ENCODE results near the gene RIT2. TPM values are rescaled to one million over a fixed set of nuclear protein-coding genes. Genes with fewer than 3 reads are reported as not detected.

The RIT2 gene
- total RNA-seq, 1 experiment from 2014 or later: not detected

- Histone ChIP-seq H3K27me3 (replicated peaks) (no peaks in the 10 kb centered on the region), H3K36me3 (no peaks in the 10 kb centered on the region), H3K4me1 (replicated peaks) (no peaks in the 10 kb centered on the region), H3K4me3 (no peak overlapping the region), H3K27ac (no peak overlapping the region), H3K9me3 (replicated peaks) (no peaks in the 10 kb centered on the region)
- no peak for DNase-seq (ENCODE audit: low read depth in 1 of 2, low spot score in 2 of 2)
Observed at GRCh38 chr18:42922363-42922762, 193.1 kb downstream of the RIT2 start.

- no peaks in the 10 kb centered on the region for H3K4me1 ChIP-seq (replicated peaks)
- no peak overlapping the region for H3K27ac ChIP-seq
- no peaks in the 10 kb centered on the region for H3K36me3 ChIP-seq
- no peaks in the 10 kb centered on the region for H3K9me3 ChIP-seq (replicated peaks)
- H3K4me3 ChIP-seq: no peak overlapping the region
- DNase-seq (ENCODE audit: low read depth in 1 of 2, low spot score in 2 of 2): no peak
- H3K27me3 ChIP-seq (replicated peaks): no peaks in the 10 kb centered on the region
Observed at GRCh38 chr18:42921226-42921737, 194.2 kb downstream of the RIT2 start.

GRCh38 chr18:42920621-42921020 lies 194.9 kb downstream of the RIT2 start:
- H3K4me3 ChIP-seq: no peak overlapping the region
- no peak for DNase-seq (ENCODE audit: low read depth in 1 of 2, low spot score in 2 of 2)
- no peaks in the 10 kb centered on the region for H3K9me3 ChIP-seq (replicated peaks)
- no peaks in the 10 kb centered on the region for H3K4me1 ChIP-seq (replicated peaks)
- 0 out of 2 replicates have a peak, but pooled peaks cover 3% of the 10 kb centered on the region for H3K27me3 ChIP-seq (replicated peaks)
- H3K36me3 ChIP-seq: no peaks in the 10 kb centered on the region
- H3K27ac ChIP-seq: no peak overlapping the region

DNA sequence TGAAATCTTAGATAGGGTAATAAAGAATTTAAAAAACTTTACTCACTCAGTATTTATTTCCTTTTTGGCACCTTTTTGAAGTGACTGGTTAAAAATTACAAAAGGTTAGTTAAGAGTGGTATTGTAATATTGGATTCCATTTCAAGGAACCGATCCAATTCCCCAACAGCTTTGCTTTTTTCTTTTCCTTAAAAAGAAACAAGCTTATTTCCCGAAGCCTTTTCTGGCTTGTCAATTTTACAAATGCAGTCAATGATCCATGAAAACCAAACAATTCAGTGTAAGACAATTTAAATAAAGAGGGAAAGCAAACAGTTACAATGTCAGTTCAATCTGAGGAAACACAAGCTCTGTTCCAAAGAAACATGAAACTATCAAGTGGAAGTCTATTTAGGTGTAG lies 200.2 kb downstream of the RIT2 start:
- no peak for DNase-seq (ENCODE audit: low read depth in 1 of 2, low spot score in 2 of 2)
- H3K36me3 ChIP-seq: no peaks in the 10 kb centered on the region
- no peaks in the 10 kb centered on the region for H3K9me3 ChIP-seq (replicated peaks)
- 0 out of 2 replicates have a peak, but pooled peaks cover 3% of the 10 kb centered on the region for H3K27me3 ChIP-seq (replicated peaks)
- H3K4me3 ChIP-seq: no peak overlapping the region
- H3K4me1 ChIP-seq (replicated peaks): no peaks in the 10 kb centered on the region
- no peak overlapping the region for H3K27ac ChIP-seq

DNA sequence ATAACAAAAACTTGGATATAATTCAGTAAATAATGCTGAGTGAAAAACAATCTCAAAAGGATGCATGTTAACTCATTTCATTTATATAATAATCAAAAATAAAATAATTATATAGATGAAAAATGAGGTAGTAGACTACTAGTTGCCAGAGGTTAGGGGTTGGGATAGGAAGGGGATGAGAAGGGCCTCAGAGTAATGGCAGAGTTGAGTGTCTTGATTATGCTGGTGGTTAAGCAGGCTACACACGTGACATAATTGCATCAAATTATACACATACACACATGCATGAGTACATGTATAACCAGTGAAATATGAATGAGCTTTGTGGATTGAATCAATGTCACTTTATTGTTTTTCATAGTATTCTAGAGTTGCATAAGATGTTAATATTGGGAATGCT lies 201.0 kb downstream of the RIT2 start:
- H3K27me3 ChIP-seq (replicated peaks): 0 out of 2 replicates have a peak, but pooled peaks cover 3% of the 10 kb centered on the region
- H3K36me3 ChIP-seq: no peaks in the 10 kb centered on the region
- H3K4me1 ChIP-seq (replicated peaks): no peaks in the 10 kb centered on the region
- no peaks in the 10 kb centered on the region for H3K9me3 ChIP-seq (replicated peaks)
- H3K27ac ChIP-seq: no peak overlapping the region
- no peak for DNase-seq (ENCODE audit: low read depth in 1 of 2, low spot score in 2 of 2)
- H3K4me3 ChIP-seq: no peak overlapping the region

DNA sequence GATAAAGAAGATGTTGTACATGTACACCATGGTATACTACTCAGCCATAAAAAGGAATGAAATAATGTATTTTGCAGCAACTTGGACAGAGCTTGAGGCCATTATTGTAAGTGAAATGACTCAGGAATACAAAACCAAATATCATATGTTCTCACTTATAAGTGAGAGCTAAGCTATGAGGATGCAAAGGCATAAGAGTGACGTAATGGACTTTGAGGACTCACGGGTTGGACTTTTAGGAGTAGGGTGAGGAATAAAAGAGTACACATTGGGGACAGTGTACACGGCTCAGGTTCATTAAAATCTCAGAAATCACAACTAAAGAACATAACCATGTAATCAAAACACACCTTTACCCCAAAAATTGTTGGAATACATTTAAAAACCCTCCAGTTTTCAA lies 206.4 kb downstream of the RIT2 start:
- no peaks in the 10 kb centered on the region for H3K27me3 ChIP-seq (replicated peaks)
- H3K4me3 ChIP-seq: no peak overlapping the region
- no peaks in the 10 kb centered on the region for H3K4me1 ChIP-seq (replicated peaks)
- no peaks in the 10 kb centered on the region for H3K36me3 ChIP-seq
- H3K27ac ChIP-seq: no peak overlapping the region
- no peak for DNase-seq (ENCODE audit: low read depth in 1 of 2, low spot score in 2 of 2)
- H3K9me3 ChIP-seq (replicated peaks): no peaks in the 10 kb centered on the region

DNA sequence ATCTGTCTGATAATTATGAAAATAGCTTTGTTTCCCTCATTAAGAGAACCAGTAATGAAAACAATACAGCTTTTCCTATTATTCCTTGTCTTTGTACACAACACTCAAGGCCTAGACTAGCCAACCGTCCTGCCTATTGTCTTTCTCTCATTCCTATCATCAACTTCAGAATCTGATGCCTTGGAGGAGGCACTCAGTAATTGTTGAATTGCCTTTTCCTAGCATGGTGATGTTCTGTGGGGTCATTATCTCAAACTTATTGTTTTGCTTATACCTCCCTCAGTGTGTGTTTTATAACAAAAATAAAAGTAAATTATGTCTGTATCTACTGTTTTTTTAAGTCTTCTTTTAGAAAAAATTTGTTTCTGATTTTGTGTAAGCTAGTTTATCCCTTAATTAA lies 208.7 kb downstream of the RIT2 start:
- no peak overlapping the region for H3K27ac ChIP-seq
- no peaks in the 10 kb centered on the region for H3K36me3 ChIP-seq
- H3K9me3 ChIP-seq (replicated peaks): no peaks in the 10 kb centered on the region
- H3K27me3 ChIP-seq (replicated peaks): no peaks in the 10 kb centered on the region
- no peak overlapping the region for H3K4me3 ChIP-seq
- H3K4me1 ChIP-seq (replicated peaks): no peaks in the 10 kb centered on the region
- DNase-seq (ENCODE audit: low read depth in 1 of 2, low spot score in 2 of 2): no peak

GRCh38 chr18:42901161-42901560 lies 214.3 kb downstream of the RIT2 start:
- no peaks in the 10 kb centered on the region for H3K27me3 ChIP-seq (replicated peaks)
- no peaks in the 10 kb centered on the region for H3K36me3 ChIP-seq
- no peak for DNase-seq (ENCODE audit: low read depth in 1 of 2, low spot score in 2 of 2)
- no peak overlapping the region for H3K4me3 ChIP-seq
- H3K4me1 ChIP-seq (replicated peaks): no peaks in the 10 kb centered on the region
- H3K27ac ChIP-seq: no peak overlapping the region
- no peaks in the 10 kb centered on the region for H3K9me3 ChIP-seq (replicated peaks)

DNA sequence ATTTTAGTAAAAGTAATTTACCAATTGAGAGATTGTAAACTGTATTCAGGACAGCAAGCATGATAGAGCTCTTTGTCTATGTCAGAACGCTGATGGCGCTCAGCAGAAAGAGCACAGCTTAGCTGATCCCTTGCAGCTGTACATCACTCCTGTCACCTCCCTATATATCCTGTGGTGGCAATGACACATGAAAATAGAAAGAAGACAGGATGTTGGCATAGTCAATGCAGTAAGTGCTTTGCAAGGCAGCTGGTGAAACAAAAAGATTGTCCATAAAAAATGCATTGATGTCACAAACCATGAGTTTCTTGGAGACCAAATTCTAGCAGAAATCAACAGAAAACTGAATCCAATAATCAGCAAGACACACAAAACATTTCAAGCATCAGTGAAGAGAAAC lies 221.5 kb downstream of the RIT2 start:
- DNase-seq (ENCODE audit: low read depth in 1 of 2, low spot score in 2 of 2): no peak
- H3K27ac ChIP-seq: no peak overlapping the region
- H3K4me1 ChIP-seq (replicated peaks): no peaks in the 10 kb centered on the region
- H3K4me3 ChIP-seq: no peak overlapping the region
- H3K36me3 ChIP-seq: no peaks in the 10 kb centered on the region
- H3K27me3 ChIP-seq (replicated peaks): no peaks in the 10 kb centered on the region
- H3K9me3 ChIP-seq (replicated peaks): no peaks in the 10 kb centered on the region

GRCh38 chr18:42892181-42892580 lies 223.3 kb downstream of the RIT2 start:
- Histone ChIP-seq H3K36me3 (no peaks in the 10 kb centered on the region), H3K27ac (no peak overlapping the region), H3K9me3 (replicated peaks) (no peaks in the 10 kb centered on the region), H3K27me3 (replicated peaks) (no peaks in the 10 kb centered on the region), H3K4me3 (no peak overlapping the region), H3K4me1 (replicated peaks) (no peaks in the 10 kb centered on the region)
- DNase-seq (ENCODE audit: low read depth in 1 of 2, low spot score in 2 of 2): no peak

DNA sequence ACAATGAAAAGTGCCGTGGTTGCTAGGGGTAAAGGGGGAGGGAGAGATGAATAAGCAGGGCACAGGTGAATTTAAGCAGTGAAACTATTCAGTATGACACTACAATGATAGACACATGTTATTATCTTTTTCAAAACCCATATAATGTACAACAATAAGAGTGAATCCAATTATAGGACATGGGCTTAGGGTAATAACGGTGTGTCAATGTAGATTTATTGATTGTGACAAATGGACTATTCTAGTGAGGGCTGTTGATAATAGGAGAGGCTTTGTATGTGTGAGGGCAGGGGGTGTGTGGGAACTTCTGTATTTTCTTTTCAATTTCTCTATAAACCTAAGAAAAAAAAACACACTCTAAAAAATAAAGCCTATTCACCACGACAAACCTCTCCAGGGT lies 223.8 kb downstream of the RIT2 start:
- Histone ChIP-seq H3K9me3 (replicated peaks) (no peaks in the 10 kb centered on the region), H3K27me3 (replicated peaks) (no peaks in the 10 kb centered on the region), H3K27ac (no peak overlapping the region), H3K4me3 (no peak overlapping the region), H3K4me1 (replicated peaks) (no peaks in the 10 kb centered on the region), H3K36me3 (no peaks in the 10 kb centered on the region)
- DNase-seq (ENCODE audit: low read depth in 1 of 2, low spot score in 2 of 2): no peak

DNA sequence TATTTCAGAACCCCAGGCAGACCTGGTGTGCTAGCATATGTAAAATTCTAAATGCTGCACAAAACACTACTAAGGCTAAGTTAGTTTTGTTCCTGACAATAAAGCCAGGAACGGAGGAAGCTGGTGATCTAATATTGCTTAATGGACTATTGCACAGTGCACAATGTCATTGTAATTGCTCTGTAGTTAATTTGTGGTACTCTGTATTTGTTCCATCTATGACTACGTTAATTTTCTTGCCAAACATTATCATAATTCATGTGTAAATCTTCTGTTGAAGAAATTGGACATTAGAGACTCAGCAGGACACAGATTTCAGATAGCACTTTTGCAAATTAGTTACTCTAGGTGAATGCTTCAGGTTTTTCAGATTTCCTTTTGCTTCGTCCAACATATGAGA lies 232.3 kb downstream of the RIT2 start:
- H3K4me1 ChIP-seq (replicated peaks): no peaks in the 10 kb centered on the region
- no peak for DNase-seq (ENCODE audit: low read depth in 1 of 2, low spot score in 2 of 2)
- H3K4me3 ChIP-seq: no peak overlapping the region

GRCh38 chr18:42882122-42882521 lies 233.4 kb downstream of the RIT2 start:
- Histone ChIP-seq H3K27me3 (replicated peaks) (0 out of 2 replicates have a peak, but pooled peaks cover 3% of the 10 kb centered on the region), H3K4me3 (no peak overlapping the region), H3K9me3 (replicated peaks) (no peaks in the 10 kb centered on the region), H3K27ac (no peak overlapping the region), H3K4me1 (replicated peaks) (no peaks in the 10 kb centered on the region), H3K36me3 (no peaks in the 10 kb centered on the region)
- DNase-seq (ENCODE audit: low read depth in 1 of 2, low spot score in 2 of 2): no peak

More for the DNA sequence above, 232.3 kb downstream of the RIT2 start:
- no peak overlapping the region for H3K27ac ChIP-seq
- 0 out of 2 replicates have a peak, but pooled peaks cover 3% of the 10 kb centered on the region for H3K27me3 ChIP-seq (replicated peaks)
- no peaks in the 10 kb centered on the region for H3K36me3 ChIP-seq
- no peaks in the 10 kb centered on the region for H3K9me3 ChIP-seq (replicated peaks)

DNA sequence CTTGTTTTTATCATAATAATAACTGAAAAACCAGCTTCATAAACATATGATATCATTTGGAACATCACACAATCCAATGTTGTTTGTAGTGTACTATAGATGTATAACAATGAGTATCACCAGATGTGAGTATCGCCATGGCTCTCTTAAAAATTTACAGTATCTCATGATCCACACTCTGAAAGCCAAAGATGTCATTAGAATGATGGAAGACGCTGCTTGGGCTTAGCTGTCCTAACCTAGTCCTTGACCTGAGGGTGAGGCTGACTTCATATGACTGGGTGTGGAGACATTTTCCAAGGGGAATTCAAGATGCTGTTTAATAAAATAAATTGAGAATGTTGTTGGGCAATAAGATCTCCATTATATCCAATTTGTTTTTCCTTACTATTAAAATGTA lies 242.6 kb downstream of the RIT2 start:
- H3K27me3 ChIP-seq (replicated peaks): no peaks in the 10 kb centered on the region
- H3K36me3 ChIP-seq: no peaks in the 10 kb centered on the region
- no peak overlapping the region for H3K4me3 ChIP-seq
- no peaks in the 10 kb centered on the region for H3K9me3 ChIP-seq (replicated peaks)
- DNase-seq (ENCODE audit: low read depth in 1 of 2, low spot score in 2 of 2): no peak
- no peaks in the 10 kb centered on the region for H3K4me1 ChIP-seq (replicated peaks)
- no peak overlapping the region for H3K27ac ChIP-seq

GRCh38 chr18:42864876-42865275 lies 250.6 kb downstream of the RIT2 start:
- Histone ChIP-seq H3K4me1 (replicated peaks) (no peaks in the 10 kb centered on the region), H3K4me3 (no peak overlapping the region), H3K9me3 (replicated peaks) (no peaks in the 10 kb centered on the region), H3K36me3 (no peaks in the 10 kb centered on the region), H3K27me3 (replicated peaks) (no peaks in the 10 kb centered on the region), H3K27ac (no peak overlapping the region)
- no peak for DNase-seq (ENCODE audit: low read depth in 1 of 2, low spot score in 2 of 2)

All from SJSA1 (cell line).